ENCODE measurements around the gene LY9.

GRCh38 chr1:160834945-160835565, 39.1 kb downstream of the LY9 start:
- TF ChIP-seq CTCF (conservative IDR thresholded peaks at IDR 0.05) (peak; percentile 84), ZFX (IDR thresholded peaks at IDR 0.05) (no peak)

Data from C4-2B (cell line).